GM12878 (cell line): ENCODE data around the gene SUPT3H.

Experiments
- ASH2L ChIP-seq: fragments of 300-600, 200-600 bp; sonication (generic); IDR thresholded peaks from 2 replicates; pipeline ENCODE4 v1.6.1; 2017; ENCODE audit warnings: low read depth, mild to moderate bottlenecking, borderline replicate concordance
- CREB1 ChIP-seq: IDR thresholded peaks from 2 replicates; pipeline ENCODE4 v1.6.1; 2012; ENCODE audit warnings: low read depth, mild to moderate bottlenecking, inconsistent platforms
- TF ChIP-seq, protein P1 (sequence below), 3 experiments: IDR thresholded peaks in 2 of 3; conservative IDR thresholded peaks in 1 of 3; 2 replicates each; pipeline ENCODE4 v1.5.1; 2011; ENCODE audit warnings: low read depth in 3 of 3, low read length in 3 of 3, mild to moderate bottlenecking in 3 of 3, control low read depth in 2 of 3, moderate library complexity in 2 of 3, inconsistent platforms in 1 of 3, mixed read lengths in 1 of 3; ENCODE audit not compliant: control insufficient read depth in 2 of 3, insufficient read depth in 1 of 3; ENCODE audit errors: extremely low read depth in 1 of 3

DNA sequence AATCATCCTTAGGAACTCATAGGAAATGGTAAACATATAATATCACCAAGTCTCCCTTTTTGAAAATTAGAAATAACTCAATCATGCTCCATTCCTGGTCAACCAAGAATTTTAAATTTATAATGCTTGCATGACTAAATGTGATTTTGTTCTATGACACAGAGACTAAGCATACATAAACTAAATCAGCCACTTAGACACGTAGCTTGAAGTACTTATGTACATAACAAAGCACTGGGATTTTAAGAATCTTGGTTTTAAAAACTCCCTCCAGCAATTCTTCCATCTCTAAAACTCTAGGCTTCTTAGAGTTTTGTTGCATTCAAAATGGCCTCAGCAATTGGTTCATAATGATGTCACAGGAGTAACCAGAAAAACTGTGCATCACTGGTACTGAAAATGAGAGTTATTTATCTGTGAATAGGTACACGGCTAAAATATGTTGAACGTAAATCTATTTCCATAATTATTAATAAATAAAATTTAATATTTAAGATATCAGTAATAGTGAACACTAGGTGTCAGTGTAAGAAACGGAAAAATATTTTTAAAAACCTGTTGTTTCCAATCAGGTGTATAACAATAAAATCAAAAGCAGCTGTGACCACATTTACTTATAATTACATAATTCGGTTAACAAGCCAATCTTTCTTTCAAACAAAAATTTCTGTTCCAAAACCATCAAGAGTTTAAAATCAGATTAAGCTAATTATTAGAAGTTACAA, 291.2 kb downstream of the SUPT3H start:
- no peak for TF ChIP-seq ASH2L
- no peak for TF ChIP-seq CREB1
- TF ChIP-seq, protein P1, sequence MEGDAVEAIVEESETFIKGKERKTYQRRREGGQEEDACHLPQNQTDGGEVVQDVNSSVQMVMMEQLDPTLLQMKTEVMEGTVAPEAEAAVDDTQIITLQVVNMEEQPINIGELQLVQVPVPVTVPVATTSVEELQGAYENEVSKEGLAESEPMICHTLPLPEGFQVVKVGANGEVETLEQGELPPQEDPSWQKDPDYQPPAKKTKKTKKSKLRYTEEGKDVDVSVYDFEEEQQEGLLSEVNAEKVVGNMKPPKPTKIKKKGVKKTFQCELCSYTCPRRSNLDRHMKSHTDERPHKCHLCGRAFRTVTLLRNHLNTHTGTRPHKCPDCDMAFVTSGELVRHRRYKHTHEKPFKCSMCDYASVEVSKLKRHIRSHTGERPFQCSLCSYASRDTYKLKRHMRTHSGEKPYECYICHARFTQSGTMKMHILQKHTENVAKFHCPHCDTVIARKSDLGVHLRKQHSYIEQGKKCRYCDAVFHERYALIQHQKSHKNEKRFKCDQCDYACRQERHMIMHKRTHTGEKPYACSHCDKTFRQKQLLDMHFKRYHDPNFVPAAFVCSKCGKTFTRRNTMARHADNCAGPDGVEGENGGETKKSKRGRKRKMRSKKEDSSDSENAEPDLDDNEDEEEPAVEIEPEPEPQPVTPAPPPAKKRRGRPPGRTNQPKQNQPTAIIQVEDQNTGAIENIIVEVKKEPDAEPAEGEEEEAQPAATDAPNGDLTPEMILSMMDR (IDR thresholded peaks at IDR 0.05 in 2 of 3, conservative IDR thresholded peaks at IDR 0.05 in 1 of 3; ENCODE audit: control insufficient read depth in 2 of 3, extremely low read depth in 1 of 3, insufficient read depth in 1 of 3, low read depth in 3 of 3, low read length in 3 of 3), result no peak
